SK-N-SH (cell line): Measurements from ENCODE around the gene ZNF804A.
A peak's percentile ranks its signal among the peaks of the same experiment; 100 is the strongest.

Experiments used
- CHD2 ChIP-seq: fragments of 150-350 bp; IDR thresholded peaks from 2 replicates; pipeline ENCODE4 v1.6.1; 2018; ENCODE audit warnings: low read length; ENCODE audit not compliant: partially characterized antibody
- EP300 ChIP-seq, 2 experiments: IDR thresholded peaks; 2 replicates each; pipeline versions ENCODE4 v1.4.0 to v1.6.1; 2012; ENCODE audit warnings: borderline replicate concordance in 1 of 2, low read depth in 1 of 2, low read length in 1 of 2
- FOXM1 ChIP-seq: IDR thresholded peaks from 2 replicates; pipeline ENCODE4 v1.4.0; 2012; ENCODE audit warnings: low read depth, mild to moderate bottlenecking
- GABPA ChIP-seq: IDR thresholded peaks from 2 replicates; pipeline ENCODE4 v1.4.0; 2012; ENCODE audit warnings: low read depth, mild to moderate bottlenecking
- JUND ChIP-seq: IDR thresholded peaks from 2 replicates; pipeline ENCODE4 v1.4.0; 2012
- SMC3 ChIP-seq: IDR thresholded peaks from 2 replicates; pipeline ENCODE4 v1.6.1; 2012; ENCODE audit warnings: low read depth, low read length, improper control_type of control experiment
- TAF1 ChIP-seq: IDR thresholded peaks from 2 replicates; pipeline ENCODE4 v1.6.1; 2012; ENCODE audit warnings: low read depth, mild to moderate bottlenecking, low read length, moderate library complexity, borderline replicate concordance
- TF ChIP-seq, protein P1 (sequence below): fragments of 150-350 bp; IDR thresholded peaks from 2 replicates; pipeline ENCODE4 v1.6.1; 2016; ENCODE audit warnings: mild to moderate bottlenecking, low read depth, low read length
- TF ChIP-seq, protein P2 (sequence below): fragments of 200-600 bp; sonication (generic); IDR thresholded peaks from 2 replicates; pipeline ENCODE4 v1.6.1; 2017; ENCODE audit warnings: antibody characterized with exemption, mild to moderate bottlenecking, moderate library complexity
- TF ChIP-seq, protein P3 (sequence below): IDR thresholded peaks from 2 replicates; pipeline ENCODE4; 2012
- TF ChIP-seq, protein P4 (sequence below): IDR thresholded peaks from 2 replicates; pipeline ENCODE4 v1.6.1; 2012; ENCODE audit warnings: mild to moderate bottlenecking, low read depth, low read length, moderate library complexity

DNA sequence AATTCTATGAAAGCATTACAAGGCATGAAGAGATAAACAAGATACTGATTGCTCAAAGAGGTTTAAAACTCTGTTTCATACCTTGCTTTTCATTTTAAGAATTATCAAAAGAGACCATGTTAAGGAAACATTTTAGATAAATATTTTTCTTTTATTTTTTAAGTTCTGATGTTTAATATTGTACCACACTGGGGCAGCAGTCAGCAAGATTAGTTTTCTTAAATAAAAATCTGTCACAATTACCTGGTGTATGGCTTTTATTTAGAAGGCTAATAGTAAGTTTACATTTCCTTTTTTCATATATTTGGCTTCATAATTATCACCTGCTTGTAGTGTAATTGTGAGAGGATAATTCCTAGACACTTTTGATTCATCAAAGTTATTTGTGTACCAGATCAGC lies 46.4 kb downstream of the ZNF804A start:
- TF ChIP-seq, protein P1, sequence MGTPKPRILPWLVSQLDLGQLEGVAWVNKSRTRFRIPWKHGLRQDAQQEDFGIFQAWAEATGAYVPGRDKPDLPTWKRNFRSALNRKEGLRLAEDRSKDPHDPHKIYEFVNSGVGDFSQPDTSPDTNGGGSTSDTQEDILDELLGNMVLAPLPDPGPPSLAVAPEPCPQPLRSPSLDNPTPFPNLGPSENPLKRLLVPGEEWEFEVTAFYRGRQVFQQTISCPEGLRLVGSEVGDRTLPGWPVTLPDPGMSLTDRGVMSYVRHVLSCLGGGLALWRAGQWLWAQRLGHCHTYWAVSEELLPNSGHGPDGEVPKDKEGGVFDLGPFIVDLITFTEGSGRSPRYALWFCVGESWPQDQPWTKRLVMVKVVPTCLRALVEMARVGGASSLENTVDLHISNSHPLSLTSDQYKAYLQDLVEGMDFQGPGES, result no peak
- TF ChIP-seq CHD2 (no peak), EP300 (IDR thresholded peaks at IDR 0.05; ENCODE audit: borderline replicate concordance in 1 of 2, low read depth in 1 of 2, low read length in 1 of 2) (no peak), SMC3 (no peak), GABPA (no peak), JUND (no peak), TAF1 (no peak), FOXM1 (no peak)
- TF ChIP-seq, protein P2, sequence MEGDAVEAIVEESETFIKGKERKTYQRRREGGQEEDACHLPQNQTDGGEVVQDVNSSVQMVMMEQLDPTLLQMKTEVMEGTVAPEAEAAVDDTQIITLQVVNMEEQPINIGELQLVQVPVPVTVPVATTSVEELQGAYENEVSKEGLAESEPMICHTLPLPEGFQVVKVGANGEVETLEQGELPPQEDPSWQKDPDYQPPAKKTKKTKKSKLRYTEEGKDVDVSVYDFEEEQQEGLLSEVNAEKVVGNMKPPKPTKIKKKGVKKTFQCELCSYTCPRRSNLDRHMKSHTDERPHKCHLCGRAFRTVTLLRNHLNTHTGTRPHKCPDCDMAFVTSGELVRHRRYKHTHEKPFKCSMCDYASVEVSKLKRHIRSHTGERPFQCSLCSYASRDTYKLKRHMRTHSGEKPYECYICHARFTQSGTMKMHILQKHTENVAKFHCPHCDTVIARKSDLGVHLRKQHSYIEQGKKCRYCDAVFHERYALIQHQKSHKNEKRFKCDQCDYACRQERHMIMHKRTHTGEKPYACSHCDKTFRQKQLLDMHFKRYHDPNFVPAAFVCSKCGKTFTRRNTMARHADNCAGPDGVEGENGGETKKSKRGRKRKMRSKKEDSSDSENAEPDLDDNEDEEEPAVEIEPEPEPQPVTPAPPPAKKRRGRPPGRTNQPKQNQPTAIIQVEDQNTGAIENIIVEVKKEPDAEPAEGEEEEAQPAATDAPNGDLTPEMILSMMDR, result peak; percentile 31
- TF ChIP-seq, protein P3, sequence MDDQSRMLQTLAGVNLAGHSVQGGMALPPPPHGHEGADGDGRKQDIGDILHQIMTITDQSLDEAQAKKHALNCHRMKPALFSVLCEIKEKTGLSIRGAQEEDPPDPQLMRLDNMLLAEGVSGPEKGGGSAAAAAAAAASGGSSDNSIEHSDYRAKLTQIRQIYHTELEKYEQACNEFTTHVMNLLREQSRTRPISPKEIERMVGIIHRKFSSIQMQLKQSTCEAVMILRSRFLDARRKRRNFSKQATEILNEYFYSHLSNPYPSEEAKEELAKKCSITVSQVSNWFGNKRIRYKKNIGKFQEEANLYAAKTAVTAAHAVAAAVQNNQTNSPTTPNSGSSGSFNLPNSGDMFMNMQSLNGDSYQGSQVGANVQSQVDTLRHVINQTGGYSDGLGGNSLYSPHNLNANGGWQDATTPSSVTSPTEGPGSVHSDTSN, result no peak
- TF ChIP-seq, protein P4, sequence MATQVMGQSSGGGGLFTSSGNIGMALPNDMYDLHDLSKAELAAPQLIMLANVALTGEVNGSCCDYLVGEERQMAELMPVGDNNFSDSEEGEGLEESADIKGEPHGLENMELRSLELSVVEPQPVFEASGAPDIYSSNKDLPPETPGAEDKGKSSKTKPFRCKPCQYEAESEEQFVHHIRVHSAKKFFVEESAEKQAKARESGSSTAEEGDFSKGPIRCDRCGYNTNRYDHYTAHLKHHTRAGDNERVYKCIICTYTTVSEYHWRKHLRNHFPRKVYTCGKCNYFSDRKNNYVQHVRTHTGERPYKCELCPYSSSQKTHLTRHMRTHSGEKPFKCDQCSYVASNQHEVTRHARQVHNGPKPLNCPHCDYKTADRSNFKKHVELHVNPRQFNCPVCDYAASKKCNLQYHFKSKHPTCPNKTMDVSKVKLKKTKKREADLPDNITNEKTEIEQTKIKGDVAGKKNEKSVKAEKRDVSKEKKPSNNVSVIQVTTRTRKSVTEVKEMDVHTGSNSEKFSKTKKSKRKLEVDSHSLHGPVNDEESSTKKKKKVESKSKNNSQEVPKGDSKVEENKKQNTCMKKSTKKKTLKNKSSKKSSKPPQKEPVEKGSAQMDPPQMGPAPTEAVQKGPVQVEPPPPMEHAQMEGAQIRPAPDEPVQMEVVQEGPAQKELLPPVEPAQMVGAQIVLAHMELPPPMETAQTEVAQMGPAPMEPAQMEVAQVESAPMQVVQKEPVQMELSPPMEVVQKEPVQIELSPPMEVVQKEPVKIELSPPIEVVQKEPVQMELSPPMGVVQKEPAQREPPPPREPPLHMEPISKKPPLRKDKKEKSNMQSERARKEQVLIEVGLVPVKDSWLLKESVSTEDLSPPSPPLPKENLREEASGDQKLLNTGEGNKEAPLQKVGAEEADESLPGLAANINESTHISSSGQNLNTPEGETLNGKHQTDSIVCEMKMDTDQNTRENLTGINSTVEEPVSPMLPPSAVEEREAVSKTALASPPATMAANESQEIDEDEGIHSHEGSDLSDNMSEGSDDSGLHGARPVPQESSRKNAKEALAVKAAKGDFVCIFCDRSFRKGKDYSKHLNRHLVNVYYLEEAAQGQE, result no peak
